Fibroblast of mammary gland (primary cell): ENCODE data around the gene GPATCH8.
"Not testable (repeated sequence)": the region's sequence is repeated elsewhere in the genome, so short reads cannot be mapped to it uniquely, and the experiment has no call there.

Source experiments
- DNase-seq: peaks from one replicate; pipeline ENCODE4 v3.0.0-alpha.2; 2010; ENCODE audit warnings: low read depth
- H3K4me3 ChIP-seq: 2 replicates; pipeline ENCODE4 v1.5.1; 2011; ENCODE audit warnings: low read depth, mild to moderate bottlenecking, low read length, moderate library complexity; ENCODE audit not compliant: control insufficient read depth
- CTCF ChIP-seq: conservative IDR thresholded peaks from 2 replicates; pipeline ENCODE4 v1.5.1; 2011; ENCODE audit warnings: low read depth, low read length, inconsistent platforms; ENCODE audit not compliant: control insufficient read depth, insufficient read depth

Gene GPATCH8

GRCh38 chr17:44527102-44527501 is 23.9 kb upstream of the GPATCH8 start:
- no peak for TF ChIP-seq CTCF
- DNase-seq = no peak
- no peak overlapping the region for H3K4me3 ChIP-seq

GRCh38 chr17:44523672-44523972 is 20.4 kb upstream of the GPATCH8 start:
- DNase-seq = no peak
- no peak for TF ChIP-seq CTCF
- H3K4me3 ChIP-seq = no peak overlapping the region

DNA sequence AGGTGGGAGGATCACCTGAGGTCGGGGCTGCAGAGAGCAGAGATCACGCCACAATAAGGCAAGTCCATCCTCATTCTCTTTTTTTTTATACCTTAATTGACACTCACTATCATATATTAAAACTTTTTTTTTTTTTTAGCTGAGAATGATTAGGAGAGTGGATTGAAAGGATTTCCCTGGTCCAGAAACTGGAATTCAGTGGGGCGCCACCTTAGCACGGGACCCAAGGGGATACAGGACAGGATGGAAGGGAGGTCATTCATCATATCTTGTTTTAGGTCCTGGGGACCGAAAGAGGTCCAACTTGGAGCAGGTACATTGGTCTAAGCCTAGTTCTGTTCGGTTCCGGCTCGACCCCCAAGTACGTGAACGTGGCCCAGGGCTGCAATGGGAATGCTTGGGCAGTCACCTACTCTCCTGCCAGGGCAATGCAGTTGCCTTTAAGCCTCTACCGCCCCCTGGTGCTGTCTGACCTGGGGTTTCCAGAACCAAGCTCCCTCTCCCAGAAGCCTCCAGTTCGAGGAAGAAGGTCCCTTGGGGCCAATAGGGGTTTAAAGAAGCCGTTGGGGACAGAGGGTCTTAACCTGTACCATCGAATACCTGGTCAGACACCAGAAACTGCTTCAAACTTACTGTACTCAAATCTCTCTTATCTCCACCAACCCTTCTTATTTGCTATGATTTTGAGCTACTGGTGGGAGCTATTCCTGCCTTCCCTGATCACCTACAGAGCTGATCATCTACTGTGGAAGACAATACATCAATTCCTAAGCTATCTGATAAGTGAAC is 19.9 kb upstream of the GPATCH8 start:
- no peak overlapping the region for H3K4me3 ChIP-seq
- peak; percentile 70 for DNase-seq
- peak; percentile 77 for TF ChIP-seq CTCF

DNA sequence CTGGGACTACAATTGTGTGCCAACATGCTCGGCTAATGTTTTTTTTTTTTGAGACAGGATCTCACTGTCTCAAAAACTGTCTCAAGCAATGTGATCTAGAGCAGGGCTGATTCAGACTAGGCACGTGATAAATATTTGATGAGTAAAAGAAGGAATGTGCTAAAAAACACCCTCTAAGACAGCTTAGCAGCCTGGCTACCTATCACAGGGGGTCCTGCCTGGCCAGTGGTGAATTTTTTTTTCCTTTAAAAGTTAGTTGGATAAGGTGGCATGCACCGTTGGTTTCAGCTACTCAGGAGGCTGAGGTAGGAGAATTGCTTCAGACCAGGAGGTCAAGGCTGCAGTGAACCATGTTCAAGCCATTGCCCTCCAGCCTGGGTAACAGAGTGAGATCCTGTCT is 14.8 kb upstream of the GPATCH8 start:
- H3K4me3 ChIP-seq = no peak overlapping the region
- no peak for TF ChIP-seq CTCF
- peak; percentile 59 for DNase-seq

DNA sequence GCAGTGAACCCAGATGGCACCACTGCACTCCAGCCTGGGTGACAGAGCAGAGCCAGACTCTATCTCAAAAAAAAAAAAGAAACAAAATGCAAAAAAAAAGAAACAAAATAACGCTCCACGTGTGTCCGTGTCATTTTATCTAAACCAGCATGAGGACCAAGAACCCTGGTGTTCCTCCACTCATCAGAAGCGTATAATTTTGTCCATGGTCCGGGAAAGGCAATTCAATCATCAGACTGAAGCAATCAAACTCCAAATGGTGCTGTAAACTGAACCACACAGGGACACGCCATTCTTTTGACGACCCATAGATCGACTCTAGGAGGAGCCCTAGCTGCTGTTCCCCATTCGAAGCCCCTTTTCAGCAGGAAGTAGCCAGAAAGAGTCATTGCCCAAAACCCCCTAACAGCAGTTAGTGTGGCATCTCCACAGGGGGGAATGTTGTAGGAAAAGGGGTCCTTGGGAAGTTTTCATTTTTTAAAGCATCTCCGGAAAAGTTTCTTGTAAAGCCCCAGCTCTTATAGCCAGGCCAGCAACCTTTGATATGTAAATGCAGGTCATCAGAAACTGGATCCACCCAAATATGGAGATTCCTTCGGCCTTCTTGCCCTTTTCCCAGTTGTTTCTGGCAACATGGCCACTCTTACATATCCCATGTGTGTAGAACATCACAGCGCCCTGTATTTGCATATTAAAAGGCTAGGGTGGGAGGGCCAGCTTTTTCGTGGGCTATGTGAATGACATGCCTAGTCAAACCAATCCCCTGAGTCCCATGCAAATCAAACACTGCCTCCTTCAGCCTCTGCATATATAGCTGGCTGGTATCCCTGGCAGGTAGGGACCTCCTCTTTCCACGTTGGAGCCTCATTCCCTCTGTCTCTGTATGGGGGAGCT is 8.3 kb upstream of the GPATCH8 start:
- not testable (repeated sequence) for H3K4me3 ChIP-seq

GRCh38 chr17:44506939-44507604 is 3.9 kb upstream of the GPATCH8 start:
- not testable (repeated sequence) for H3K4me3 ChIP-seq, DNase-seq

More for the DNA sequence above, 8.3 kb upstream of the GPATCH8 start:
- peak; percentile 7 for DNase-seq

GRCh38 chr17:44502598-44503146 is 534 bp downstream of the GPATCH8 start:
- peak overlapping the region; percentile 96 for H3K4me3 ChIP-seq
- no peak for TF ChIP-seq CTCF
- peak; percentile 24 for DNase-seq
